HCT116 (cell line): Measurements from ENCODE around the gene ZFP57. TPM values are rescaled to one million over a fixed set of nuclear protein-coding genes. Genes with fewer than 3 reads are reported as not detected.

Source experiments
- ATAC-seq: fragments of 200-7000 bp; cut with Tn5 transposase; 2 replicates; pipeline ENCODE4 v1.9.1; 2020; ENCODE audit warnings: mild to moderate bottlenecking, moderate library complexity
- BruUV-seq: library from RNA; stranded (reverse); fragments of 400-500 nt; replicated peaks from 2 replicates; lab custom pipeline; 2021; lab: Mats Ljungman, UMichigan
- CTCF ChIA-PET: fragments of 300-600 bp; sonication (Branson Sonifier 250); formaldehyde crosslinking; loops from one replicate; lab custom pipeline; 2021; ENCODE audit warnings: antibody characterized with exemption; lab: Charles Lee
- POLR2A ChIA-PET: fragments of 300-600, 350-600 bp; sonication (Branson Sonifier 250); formaldehyde crosslinking; loops from one replicate; lab custom pipeline; 2021; ENCODE audit warnings: antibody characterized with exemption; lab: Charles Lee
- RAD21 ChIA-PET, 2 experiments: fragments of 300-600 bp; sonication (Branson Sonifier 250); formaldehyde crosslinking; loops; one replicate each; lab custom pipeline; 2023; ENCODE audit warnings: low total read pairs in 2 of 2; ENCODE audit not compliant: uncharacterized antibody in 2 of 2, unreplicated experiment in 2 of 2, low non-redundant PET in 1 of 2; lab: Charles Lee
- DNase-seq: peaks from one replicate; pipeline ENCODE4 v3.0.0-alpha.2; 2010; ENCODE audit warnings: low read depth, low spot score
- H2AFZ ChIP-seq: fragments of 200-600 bp; shearing (Covaris generic), sonication (generic); 2 replicates; pipeline ENCODE4 v1.6.1; 2017; ENCODE audit warnings: low read depth, mixed run types, mixed read lengths, antibody characterized with exemption, low read length; ENCODE audit not compliant: poor library complexity, severe bottlenecking
- H3K27ac ChIP-seq: 2 replicates; pipeline ENCODE4 v1.5.1; 2012; ENCODE audit warnings: low read depth, low read length
- H3K27me3 ChIP-seq: fragments of 200-600 bp; sonication (generic); 2 replicates; pipeline ENCODE4 v1.6.1; 2016; ENCODE audit warnings: mixed run types, low read length, mixed read lengths; ENCODE audit not compliant: insufficient read depth
- H3K36me3 ChIP-seq, 2 experiments: fragments of 200-500 bp in 1 of 2; fragments of 200-600 bp in 1 of 2; sonication (Bioruptor generic) in 1 of 2; sonication (generic) in 1 of 2; 2 replicates each; pipeline versions ENCODE4 v1.5.1 to v1.6.1; 2014 to 2016; ENCODE audit warnings: low read length in 2 of 2, inconsistent platforms in 1 of 2, mixed read lengths in 1 of 2, mixed run types in 1 of 2; ENCODE audit not compliant: insufficient read depth in 2 of 2, control insufficient read depth in 1 of 2
- H3K4me1 ChIP-seq, 2 experiments: fragments of 200-600 bp in 1 of 2; sonication (generic) in 1 of 2; 2 replicates each; pipeline versions ENCODE4 v1.5.1 to v1.6.1; 2012 to 2017; ENCODE audit warnings: low read length in 2 of 2, inconsistent platforms in 1 of 2, mild to moderate bottlenecking in 1 of 2, mixed read lengths in 1 of 2, mixed run types in 1 of 2, moderate library complexity in 1 of 2; ENCODE audit not compliant: insufficient read depth in 2 of 2, control insufficient read depth in 1 of 2
- H3K4me2 ChIP-seq: fragments of 200-600 bp; sonication (generic); 2 replicates; pipeline ENCODE4 v1.6.1; 2017; ENCODE audit warnings: mixed run types, low read length, mixed read lengths
- H3K4me3 ChIP-seq, 2 experiments: fragments of 200-600 bp in 1 of 2; sonication (generic) in 1 of 2; replicated peaks in 1 of 2; 2 replicates each; pipeline ENCODE4 v1.5.1; 2011 to 2016; ENCODE audit warnings: low read length in 2 of 2, control low read depth in 1 of 2, low read depth in 1 of 2, mild to moderate bottlenecking in 1 of 2, mixed read lengths in 1 of 2, mixed run types in 1 of 2
- H3K79me2 ChIP-seq: fragments of 200-600 bp; sonication (generic); 2 replicates; pipeline ENCODE4 v1.6.1; 2017; ENCODE audit warnings: mild to moderate bottlenecking, mixed run types, low read length, moderate library complexity, mixed read lengths; ENCODE audit not compliant: insufficient read depth
- H3K9ac ChIP-seq: fragments of 200-600 bp; sonication (generic); 2 replicates; pipeline ENCODE4 v1.6.1; 2016; ENCODE audit warnings: low read length, mixed read lengths
- H3K9me2 ChIP-seq: fragments of 200-600 bp; sonication (generic), shearing (Covaris generic); 2 replicates; pipeline ENCODE4 v1.6.1; 2017; ENCODE audit warnings: mixed run types, mild to moderate bottlenecking, moderate library complexity; ENCODE audit not compliant: insufficient read depth
- H3K9me3 ChIP-seq, 2 experiments: fragments of 200-500 bp in 1 of 2; fragments of 200-600 bp in 1 of 2; sonication (Bioruptor generic) in 1 of 2; sonication (generic) in 1 of 2; 2 replicates each; pipeline ENCODE4 v1.6.1; 2014 to 2017; ENCODE audit warnings: low read length in 2 of 2, mixed read lengths in 2 of 2, inconsistent platforms in 1 of 2, low read depth in 1 of 2, mild to moderate bottlenecking in 1 of 2, mixed run types in 1 of 2, moderate library complexity in 1 of 2; ENCODE audit not compliant: control insufficient read depth in 1 of 2, insufficient read depth in 1 of 2
- H4K20me1 ChIP-seq: fragments of 200-600 bp; sonication (generic), shearing (Covaris generic); 2 replicates; pipeline ENCODE4 v1.6.1; 2017; ENCODE audit warnings: mixed run types, mild to moderate bottlenecking, moderate library complexity; ENCODE audit not compliant: insufficient read depth
- CEBPB ChIP-seq: IDR thresholded peaks from 2 replicates; pipeline ENCODE4 v1.6.1; 2012; ENCODE audit warnings: low read depth
- ELF1 ChIP-seq: IDR thresholded peaks from 2 replicates; pipeline ENCODE4 v1.6.1; 2012; ENCODE audit warnings: low read depth, borderline replicate concordance
- JUND ChIP-seq: IDR thresholded peaks from 2 replicates; pipeline ENCODE4 v1.6.1; 2012
- POLR2A ChIP-seq: IDR thresholded peaks from 2 replicates; pipeline ENCODE4 v1.7.0; 2011; ENCODE audit warnings: borderline replicate concordance; ENCODE audit not compliant: insufficient read depth, insufficient read length; ENCODE audit errors: extremely low read depth
- POLR2AphosphoS5 ChIP-seq: IDR thresholded peaks from 2 replicates; pipeline ENCODE4 v1.6.1; 2011; ENCODE audit warnings: mild to moderate bottlenecking, low read depth, low read length, moderate library complexity
- SP1 ChIP-seq: IDR thresholded peaks from 2 replicates; pipeline ENCODE4 v1.6.1; 2012; ENCODE audit warnings: low read depth
- ZBTB33 ChIP-seq: IDR thresholded peaks from 2 replicates; pipeline ENCODE4 v1.6.1; 2011; ENCODE audit warnings: mild to moderate bottlenecking, low read length, moderate library complexity; ENCODE audit not compliant: insufficient replicate concordance; ENCODE audit errors: extremely low read depth
- ZFX ChIP-seq: fragments of 450-650 bp; IDR thresholded peaks from 2 replicates; pipeline ENCODE4 v1.6.1; 2017
- ZNF274 ChIP-seq: fragments of 200-500 bp; sonication (Bioruptor generic); IDR thresholded peaks from 2 replicates; pipeline ENCODE4 v1.6.1; 2014; ENCODE audit warnings: mild to moderate bottlenecking, low read depth, low read length, inconsistent platforms
- intact Hi-C: fragments of 100-400 bp; cut with micrococcal nuclease; formaldehyde crosslinking; loops from 2 replicates; pipeline ENCODE4 v1.10.0; 2022
- total RNA-seq: library from RNA; stranded (reverse); gene quantifications from one replicate; pipeline ENCODE4 v1.2.1, GENCODE V29; 2021; ENCODE audit not compliant: unreplicated experiment
- TF ChIP-seq, protein P1 (sequence below): IDR thresholded peaks from 2 replicates; pipeline ENCODE4 v1.6.1; 2012; ENCODE audit warnings: low read depth

Gene ZFP57
- total RNA-seq, 1 experiment from 2014 or later: not detected

DNA sequence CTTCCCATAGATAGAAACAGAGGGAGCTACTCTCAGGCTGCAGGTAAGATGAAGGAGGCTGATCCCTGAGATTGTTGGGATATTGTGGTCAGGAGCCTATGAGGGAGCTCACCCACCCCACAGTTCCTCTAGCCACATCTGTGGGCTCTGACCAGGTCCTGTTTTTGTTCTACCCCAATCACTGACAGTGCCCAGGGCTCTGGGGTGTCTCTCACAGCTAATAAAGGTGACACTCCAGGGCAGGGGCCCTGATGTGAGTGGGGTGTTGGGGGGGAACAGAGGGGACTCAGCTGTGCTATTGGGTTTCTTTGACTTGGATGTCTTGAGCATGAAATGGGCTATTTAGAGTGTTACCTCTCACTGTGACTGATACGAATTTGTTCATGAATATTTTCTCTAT lies 45.0 kb upstream of the ZFP57 start:
- Histone ChIP-seq H3K79me2 (no peaks in the 10 kb centered on the region), H3K4me1 (peaks cover 0 to 9% of the 10 kb centered on the region in 2 experiments; a peak in 1 of 4 replicates), H2AFZ (no peak overlapping the region), H3K9ac (no peak overlapping the region), H3K4me3 (no peak overlapping the region), H4K20me1 (no peaks in the 10 kb centered on the region), H3K9me3 (no peaks in the 10 kb centered on the region), H3K36me3 (peaks cover 0 to 3% of the 10 kb centered on the region in 2 experiments; a peak in 1 of 4 replicates), H3K27ac (no peak overlapping the region), H3K27me3 (no peaks in the 10 kb centered on the region), H3K9me2 (no peaks in the 10 kb centered on the region), H3K4me2 (no peak overlapping the region)
- ChIA-PET POLR2A (no interaction called here), CTCF (interaction anchor here (1.2 kb wide), 1 partner anchor 12 kb away, joined by 6 read pairs; no protein-coding TSS in a partner anchor), RAD21 (no interaction called here)
- ATAC-seq (no peak), DNase-seq (no peak)
- no peak for TF ChIP-seq ZBTB33
- no peak for TF ChIP-seq JUND
- TF ChIP-seq CEBPB: no peak
- TF ChIP-seq SP1: no peak
- no peak for TF ChIP-seq ZFX
- no peak for TF ChIP-seq ZNF274
- no peak for TF ChIP-seq POLR2A
- TF ChIP-seq ELF1: no peak
- no peak for TF ChIP-seq POLR2AphosphoS5
- TF ChIP-seq, protein P1, sequence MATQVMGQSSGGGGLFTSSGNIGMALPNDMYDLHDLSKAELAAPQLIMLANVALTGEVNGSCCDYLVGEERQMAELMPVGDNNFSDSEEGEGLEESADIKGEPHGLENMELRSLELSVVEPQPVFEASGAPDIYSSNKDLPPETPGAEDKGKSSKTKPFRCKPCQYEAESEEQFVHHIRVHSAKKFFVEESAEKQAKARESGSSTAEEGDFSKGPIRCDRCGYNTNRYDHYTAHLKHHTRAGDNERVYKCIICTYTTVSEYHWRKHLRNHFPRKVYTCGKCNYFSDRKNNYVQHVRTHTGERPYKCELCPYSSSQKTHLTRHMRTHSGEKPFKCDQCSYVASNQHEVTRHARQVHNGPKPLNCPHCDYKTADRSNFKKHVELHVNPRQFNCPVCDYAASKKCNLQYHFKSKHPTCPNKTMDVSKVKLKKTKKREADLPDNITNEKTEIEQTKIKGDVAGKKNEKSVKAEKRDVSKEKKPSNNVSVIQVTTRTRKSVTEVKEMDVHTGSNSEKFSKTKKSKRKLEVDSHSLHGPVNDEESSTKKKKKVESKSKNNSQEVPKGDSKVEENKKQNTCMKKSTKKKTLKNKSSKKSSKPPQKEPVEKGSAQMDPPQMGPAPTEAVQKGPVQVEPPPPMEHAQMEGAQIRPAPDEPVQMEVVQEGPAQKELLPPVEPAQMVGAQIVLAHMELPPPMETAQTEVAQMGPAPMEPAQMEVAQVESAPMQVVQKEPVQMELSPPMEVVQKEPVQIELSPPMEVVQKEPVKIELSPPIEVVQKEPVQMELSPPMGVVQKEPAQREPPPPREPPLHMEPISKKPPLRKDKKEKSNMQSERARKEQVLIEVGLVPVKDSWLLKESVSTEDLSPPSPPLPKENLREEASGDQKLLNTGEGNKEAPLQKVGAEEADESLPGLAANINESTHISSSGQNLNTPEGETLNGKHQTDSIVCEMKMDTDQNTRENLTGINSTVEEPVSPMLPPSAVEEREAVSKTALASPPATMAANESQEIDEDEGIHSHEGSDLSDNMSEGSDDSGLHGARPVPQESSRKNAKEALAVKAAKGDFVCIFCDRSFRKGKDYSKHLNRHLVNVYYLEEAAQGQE: no peak
- no TSS peak for BruUV-seq
- intact Hi-C loops: no loop called here
